Activated gamma-delta T cell treated with Interleukin-2 at 50 U/mL for 16 hours (primary cell): ENCODE measurements around the gene ATG2A.

Experiments
- DNase-seq: peaks from one replicate; pipeline ENCODE4 v3.0.0-alpha.2; 2020

Gene ATG2A

DNA sequence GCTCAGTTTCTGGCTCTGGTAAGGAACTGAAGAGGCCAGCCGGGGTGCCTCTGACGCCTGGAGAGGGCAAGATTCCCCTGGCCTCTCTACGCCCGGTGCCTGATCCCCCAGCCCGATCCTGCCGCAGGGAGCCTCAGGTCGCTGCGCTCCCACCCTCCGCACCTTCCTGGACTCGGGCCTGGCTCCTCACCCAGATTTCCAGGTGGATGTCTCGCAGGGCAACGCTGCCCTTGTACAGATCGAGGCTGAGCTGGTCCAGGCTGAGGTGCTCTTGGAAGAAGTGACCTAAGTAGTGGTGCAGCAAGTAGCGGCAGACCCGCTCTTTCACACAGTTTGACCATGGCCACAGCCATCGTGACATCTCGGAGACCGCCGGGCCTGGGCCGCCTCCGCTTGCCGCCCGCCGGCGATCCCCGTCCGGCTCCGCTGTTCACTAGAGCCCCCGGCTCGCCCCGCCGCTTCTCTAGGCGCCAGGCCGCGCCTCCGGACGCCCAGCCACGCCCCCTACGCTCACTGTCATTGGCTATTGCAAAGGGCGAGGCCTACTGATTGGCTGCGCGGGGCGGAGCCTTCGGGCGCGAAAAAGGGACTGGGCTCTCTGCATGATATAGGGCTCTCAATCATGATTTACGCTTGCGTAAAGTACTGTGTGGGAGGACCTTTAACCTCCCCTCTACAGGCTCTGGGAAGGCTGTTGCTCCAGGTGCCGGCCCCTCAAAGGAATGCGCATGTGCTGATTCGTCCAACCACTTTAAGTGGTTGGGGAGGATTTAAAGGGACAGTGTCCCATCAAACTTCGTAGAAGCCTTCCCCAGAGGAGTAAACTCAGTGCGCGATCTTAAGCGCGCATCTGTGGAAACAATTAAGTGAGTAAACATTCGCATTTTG, at the start of gene ATG2A:
Gene ATG2A, minus strand, starts transcription at position 435 of the 888 bp plus-strand sequence. Its CDS starts 74 bp downstream, at position 361.
- peak; percentile 99 for DNase-seq

DNA sequence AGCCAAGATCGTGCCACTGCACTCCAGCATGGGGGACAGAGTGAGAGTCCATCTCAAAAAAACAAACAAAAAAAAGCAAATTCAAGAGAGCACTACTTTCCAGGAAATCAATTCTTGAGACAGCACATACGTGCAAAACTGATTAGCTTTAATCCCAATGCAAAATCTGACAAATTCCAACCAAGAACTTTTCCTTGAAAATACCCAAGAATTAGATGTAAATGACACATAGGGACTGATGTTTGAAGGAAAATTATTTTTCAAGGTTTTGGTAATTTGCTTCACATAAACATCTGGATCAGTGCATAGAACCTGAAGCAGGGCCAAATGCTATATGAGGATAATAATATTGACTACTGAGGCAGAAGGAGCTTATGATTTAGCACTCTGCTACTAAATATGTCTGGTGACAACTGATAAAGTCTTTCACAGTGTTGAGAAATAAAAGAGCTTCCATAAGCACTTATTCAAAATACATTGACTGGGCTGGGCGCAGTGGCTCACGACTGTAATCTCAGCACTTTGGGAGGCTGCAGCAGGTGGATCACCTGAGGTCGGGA, 46.1 kb upstream of the ATG2A start:
- no peak for DNase-seq

DNA sequence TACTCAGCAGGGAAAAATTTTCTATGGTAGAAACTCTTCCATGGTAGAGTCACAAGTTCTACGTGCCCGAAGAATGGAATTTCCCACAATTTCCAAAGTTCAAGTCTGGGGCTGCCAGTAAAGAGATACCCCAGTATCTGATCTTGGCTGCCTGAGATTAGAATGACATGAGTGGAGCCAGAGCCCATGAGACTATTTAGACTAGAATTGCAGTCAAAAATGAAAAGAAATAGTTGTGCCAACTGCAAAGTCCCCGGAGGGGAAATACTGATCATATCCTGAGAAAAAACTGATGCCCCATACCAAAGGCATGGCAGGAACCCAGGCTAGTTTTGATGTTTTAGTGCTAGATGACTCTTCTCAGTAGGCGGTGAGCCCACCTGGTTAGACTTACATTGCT, 43.7 kb upstream of the ATG2A start:
- no peak for DNase-seq

DNA sequence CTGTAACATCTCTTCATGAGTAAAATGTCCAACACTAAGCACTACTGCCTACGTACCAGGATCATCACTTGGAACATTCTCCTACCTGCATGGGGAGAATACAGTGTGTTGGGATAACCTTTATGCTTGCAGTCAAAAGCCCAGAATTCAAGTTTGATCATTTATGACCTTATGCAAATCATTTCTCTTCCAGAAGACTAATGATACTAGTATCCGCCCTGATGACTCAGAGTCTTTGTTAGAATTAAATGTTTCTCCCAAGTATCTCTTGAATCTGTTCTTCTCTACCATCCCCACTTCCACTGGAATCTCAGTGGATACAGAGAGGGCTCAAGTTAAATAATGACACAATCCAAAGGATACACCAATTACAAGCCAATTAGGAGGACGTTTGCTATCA, 42.5 kb upstream of the ATG2A start:
- no peak for DNase-seq

DNA sequence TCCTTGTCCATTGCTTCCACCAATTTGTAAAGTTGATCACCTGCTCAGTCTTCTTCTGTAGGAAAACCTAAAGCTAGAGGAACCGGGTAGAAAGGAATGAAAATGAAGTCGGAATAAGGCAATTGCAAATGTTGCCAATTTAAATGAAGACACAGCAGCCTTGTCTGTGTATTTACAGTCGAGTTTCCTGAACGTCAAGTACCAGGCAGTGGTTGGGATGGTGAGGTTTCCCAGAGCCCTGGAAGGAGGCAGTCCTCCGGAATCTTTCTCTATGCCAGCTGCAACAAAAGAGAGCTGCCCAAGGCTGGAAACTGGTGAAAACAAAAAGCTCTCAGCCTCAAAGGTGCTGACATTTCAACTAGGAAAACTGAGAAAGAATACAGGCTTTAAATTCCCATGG, 37.2 kb upstream of the ATG2A start:
- no peak for DNase-seq

DNA sequence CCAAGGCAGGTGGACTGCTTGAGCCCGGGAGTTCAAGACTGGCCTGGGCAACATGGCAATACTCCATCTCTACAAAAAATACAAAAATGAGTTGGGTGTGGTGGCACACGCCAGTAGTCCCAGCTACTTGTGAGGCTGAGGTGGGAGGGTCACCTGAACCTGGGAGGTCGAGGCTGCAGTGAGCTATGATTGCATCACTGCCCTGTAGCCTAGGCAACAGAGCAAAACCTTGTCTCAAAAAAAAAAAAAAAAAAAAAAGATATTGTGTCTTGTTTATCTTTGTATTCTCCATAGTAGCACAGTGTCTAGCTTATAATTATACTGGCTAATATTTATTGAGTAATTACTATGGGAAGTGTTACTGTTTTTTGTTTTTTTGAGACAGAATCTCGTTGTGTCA, 34.5 kb upstream of the ATG2A start:
- no peak for DNase-seq

DNA sequence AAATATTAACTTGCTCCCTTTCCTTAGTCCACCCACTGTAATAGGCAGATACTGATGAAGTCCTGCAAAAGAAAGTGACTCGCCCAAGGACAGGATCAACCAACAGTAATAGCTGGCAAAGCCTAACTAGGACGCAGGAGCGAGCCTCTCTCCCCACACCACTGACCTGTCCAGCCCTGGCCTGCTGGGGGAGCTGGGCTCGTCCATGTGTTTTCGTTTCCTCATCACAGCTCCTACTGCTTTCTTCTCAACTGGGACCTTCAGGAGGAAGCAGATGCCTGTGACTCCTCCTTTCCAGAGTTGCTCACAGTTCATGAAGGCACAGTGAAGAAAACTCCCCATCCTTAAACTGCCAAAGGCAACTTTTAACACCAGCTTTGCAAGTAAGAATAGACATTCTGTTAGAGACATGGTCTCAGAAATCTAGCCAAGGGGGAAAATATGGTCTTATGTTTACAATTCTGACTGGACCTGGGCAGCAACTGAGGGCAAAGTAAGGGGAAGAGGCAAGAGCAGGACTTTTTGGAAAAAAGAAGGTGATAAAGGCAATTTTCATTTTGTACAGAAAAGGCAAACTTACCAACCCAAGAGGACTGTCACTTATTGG, 30.3 kb upstream of the ATG2A start:
- DNase-seq, result no peak

DNA sequence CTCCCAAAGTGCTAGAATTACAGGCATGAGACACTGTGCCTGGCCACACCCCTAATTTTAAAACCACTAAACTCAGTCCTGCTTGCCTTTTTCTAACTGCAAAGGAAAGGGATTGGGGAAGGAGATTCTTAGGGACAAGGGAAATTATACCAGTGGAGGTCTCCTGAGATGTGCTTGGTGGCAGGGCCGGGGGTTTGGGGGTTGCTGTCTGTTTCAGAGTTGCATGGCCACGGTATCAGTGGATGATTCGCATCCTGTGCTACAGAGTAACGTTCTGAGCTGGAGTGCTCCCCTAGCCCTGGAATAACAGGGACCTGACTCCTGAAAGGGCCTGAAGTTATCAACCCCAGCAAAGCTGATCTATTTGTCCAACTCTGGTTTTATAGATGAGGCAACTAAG, 19.5 kb upstream of the ATG2A start:
- DNase-seq, result no peak

DNA sequence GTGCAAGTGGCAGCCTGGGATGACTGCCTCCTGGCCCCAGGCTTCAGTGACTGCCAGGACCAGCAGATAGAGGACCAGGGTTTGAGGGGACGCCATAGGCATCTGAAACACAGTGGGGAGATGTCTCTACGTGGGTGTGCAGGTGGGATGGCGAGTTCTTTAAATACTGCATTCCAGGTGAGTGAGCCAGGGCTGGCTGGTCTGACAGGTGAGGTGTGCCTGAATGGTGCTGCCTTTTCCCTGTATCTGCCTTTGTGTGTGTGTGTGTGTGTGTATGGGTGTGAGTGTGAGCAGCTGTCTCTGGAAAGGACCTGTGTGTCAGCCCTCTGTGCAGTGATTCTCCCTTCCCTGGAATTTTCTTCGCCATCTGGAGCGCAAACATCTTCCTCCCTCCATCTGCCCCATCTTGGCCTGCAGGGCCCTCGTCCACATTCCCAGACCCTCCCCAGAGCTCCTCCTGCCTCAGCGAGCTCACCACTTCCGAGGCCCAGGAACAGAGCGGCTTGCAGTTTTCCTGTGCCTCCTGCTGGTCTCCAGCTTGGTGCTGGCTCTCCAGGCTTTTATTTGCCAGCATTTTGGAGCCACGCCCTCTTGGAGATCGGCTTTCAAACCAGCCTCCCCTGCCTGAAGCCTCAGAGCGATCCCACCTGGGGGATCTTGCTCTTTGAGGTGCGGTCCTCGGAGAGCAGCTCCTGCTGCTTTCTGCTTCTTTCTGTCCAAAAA, 18.5 kb upstream of the ATG2A start, which contains the start of gene GPHA2:
Gene GPHA2, minus strand, starts transcription at position 535 of the 723 bp plus-strand sequence. Its CDS starts 433 bp downstream, at position 102.
- DNase-seq, result no peak

DNA sequence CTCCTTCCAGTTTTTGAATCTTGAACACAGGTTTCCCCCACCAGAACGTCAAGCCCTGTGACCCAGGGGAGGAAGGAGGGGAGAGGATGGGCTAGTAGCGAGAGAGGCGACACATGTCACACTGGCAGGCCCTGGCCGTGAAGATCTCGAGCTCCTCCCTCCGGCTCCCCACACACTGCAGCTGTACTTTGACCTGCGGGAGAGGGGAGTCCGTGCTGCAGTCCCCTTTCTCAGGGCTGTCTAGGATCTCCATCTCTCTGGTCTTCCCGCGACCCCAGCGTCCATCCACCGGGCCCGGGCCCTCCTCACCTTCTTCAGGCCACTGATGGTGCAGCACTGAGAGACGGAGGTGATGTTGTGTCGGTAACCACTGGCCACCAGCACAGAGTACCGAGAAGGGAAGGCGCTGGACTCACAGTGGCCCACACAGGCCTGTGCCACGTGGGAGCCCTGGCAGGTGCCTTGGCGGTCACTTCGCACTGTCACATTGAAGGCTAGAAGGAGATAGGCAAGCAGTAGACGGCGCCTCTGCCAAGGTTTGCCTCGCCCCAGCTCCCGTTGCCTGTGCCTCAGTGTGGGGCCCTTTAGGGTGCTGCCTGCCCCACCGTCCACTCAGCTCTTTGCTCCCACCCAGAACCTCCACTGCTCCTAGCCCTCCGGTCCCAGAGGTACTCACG, 17.8 kb upstream of the ATG2A start:
- DNase-seq, result no peak

DNA sequence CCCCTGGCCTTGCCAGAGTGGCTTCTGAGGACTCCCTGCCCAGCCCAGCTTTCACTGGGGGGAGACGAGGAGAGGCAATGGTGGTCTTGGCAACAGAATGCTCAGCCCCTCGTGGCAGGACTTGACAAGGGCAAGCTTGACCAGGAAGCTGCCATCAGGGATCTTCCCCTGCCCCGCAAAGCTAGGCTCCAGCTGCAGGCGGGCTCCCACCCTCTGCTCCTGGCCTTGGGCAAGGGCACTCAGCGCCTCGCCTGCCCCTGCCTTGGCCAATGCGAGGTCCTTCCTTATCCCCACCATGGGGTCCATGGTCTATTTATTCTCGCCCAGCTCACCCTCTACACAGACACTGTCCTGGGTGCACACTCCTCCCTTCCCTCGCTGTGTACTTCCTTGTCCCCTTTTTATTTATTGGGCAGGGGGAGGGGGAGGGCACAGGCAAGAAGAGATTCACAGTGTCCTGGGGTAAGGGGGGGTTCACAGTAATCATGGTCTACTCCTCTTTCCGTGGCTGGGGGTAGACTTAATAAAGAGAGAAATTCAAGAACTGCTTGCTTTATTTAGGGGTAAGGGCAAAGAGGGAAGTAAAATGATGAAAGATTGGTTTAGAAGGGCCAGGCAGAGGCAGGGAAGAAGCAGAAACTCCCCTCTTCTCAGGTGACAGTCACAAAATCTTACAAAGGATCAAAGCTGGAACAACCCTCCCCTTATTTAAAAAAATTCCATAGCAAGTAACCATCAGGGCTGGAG, 17.1 kb upstream of the ATG2A start:
- no peak for DNase-seq

DNA sequence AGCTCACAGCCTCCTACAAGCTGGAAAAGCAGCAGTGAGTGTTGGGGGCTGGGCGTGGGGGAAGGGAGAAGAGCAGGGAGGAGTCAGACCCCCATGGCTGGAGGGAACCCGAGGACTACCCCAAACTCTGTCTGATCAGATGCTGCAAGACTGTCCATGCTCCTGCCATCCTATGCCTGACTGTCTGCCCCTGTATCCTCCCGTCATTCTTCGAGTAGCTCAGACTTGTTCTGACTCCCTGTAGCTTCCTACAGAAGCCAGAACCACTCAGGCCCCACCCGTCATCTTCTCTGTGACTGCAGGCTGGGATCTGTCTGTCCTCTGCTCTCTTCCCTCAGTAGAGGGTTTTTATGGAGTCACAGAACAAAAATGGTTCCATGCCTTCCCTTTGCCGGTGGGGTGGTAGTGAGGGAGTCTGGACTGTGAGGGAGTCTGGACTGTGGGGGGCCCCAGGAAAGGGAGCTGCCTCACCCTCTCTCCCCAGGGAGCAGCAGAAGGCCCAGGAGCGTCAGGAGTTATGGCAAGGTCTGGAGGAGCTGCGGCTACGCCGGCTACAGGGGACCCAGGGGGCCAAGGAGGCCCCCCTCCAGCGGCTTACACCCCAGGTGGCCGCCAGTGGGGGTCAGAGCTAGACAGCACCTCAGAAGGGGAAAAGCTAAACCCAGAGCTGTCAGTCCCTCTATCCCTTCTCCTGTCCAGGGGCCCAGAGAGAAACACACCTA, 16.4 kb upstream of the ATG2A start:
- DNase-seq, result no peak

DNA sequence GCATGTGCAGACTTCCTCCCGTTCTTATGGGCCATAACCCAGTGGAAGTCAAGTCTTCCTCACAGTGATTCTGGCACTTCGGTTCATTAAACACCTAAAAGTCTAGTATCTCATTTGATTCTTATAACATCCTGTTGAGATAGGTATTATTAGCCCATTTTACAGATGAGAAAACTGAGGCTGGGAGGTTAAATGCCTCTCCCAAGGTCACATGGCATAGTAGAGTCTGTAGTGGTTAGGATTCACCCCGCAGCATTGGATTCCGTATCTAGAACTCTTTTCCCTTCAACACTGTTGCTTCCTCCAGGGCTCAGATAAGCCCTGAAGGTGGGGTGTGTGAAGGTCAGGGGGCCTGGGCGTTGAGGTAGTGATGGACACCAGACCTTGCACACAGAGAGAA, 15.3 kb upstream of the ATG2A start:
- no peak for DNase-seq

DNA sequence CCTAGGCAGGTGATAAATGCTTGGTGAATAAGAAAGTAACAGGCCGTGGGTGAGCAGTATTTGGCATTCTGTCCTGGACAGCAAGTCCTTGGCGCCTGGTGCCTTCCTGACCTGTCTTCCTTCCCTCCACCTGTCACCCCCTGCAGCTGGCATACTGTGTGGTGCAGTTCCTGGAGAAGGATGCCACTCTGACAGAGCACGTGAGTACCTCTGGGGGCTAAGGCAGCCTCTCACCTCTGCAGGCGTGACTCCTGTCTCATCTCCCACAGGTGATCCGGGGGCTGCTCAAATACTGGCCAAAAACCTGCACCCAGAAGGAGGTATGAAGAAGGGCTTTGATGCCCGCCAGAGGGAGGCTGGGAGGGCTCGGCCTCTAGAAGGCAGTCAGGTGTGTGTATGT, 14.3 kb upstream of the ATG2A start:
- DNase-seq, result no peak

DNA sequence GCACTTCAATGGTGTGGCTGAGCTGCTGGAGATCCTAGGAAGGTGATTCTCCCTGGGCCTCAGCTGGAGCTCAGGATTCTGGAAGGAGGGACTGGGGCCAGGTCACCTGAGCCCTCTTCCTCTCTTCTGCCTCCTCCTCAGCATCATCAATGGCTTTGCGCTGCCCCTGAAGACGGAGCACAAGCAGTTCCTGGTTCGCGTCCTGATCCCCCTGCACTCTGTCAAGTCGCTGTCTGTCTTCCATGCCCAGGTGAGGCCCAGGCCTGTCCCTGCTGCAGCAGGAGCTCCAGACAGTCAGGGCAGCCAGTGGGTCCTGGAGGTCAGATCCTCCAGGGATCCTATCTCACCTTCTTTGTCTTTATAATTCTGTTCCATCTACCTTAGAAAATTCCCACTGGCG, 13.3 kb upstream of the ATG2A start:
- no peak for DNase-seq

DNA sequence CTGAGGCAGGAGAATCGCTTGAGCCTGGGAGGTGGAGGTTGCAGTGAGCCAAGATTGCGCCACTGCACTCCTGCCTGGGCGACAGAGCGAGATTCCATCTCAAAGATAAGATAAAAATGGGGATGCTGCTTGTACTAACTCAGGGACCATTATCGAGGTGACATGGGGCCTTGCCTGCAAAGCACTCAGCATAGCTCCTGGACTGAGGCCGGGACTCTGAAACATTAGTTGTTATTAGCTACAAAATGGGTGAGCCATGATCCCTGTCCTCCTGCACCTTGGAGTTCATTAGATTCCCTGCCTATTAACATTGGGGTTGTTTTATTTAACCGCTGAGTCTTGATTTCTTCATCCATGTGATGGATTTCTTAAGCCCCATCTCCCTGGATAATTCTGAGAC, 12.6 kb upstream of the ATG2A start:
- DNase-seq, result no peak

DNA sequence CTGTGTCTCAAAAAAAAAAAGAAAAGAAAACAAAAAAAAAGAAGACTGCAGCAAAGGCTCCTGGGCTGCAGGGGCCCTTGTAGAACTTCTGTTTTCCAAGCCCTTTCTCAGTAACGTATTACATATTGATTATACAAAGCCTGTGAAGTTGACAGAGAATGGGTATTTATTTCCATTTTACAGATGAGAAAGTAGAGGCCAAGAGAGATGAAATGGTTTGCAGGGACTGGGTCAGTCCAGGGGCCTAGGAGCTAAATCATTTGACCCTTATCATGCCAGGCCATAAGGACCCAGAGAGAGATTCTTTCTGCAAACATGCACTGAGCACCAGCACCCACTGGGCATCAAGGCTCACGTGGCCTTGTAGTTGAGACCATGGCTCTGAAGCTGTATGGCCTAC, 11.9 kb upstream of the ATG2A start:
- no peak for DNase-seq

DNA sequence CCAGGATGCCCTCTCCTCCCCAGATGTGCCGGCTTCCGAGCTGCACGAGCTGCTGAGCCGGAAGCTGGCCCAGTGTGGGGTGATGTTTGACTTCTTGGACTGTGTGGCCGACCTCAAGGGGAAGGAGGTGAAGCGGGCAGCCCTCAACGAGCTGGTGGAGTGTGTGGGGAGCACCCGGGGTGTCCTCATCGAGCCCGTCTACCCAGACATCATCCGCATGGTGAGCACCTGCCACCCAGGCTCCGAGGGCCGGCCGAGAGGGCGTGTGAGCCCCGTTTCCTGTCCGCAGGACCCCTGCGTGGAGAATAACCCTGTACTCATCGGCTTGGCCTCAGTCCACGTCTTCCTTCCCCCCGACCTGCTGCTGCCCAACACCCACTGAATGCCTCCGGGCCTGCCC, 9.7 kb upstream of the ATG2A start:
- DNase-seq, result no peak

DNA sequence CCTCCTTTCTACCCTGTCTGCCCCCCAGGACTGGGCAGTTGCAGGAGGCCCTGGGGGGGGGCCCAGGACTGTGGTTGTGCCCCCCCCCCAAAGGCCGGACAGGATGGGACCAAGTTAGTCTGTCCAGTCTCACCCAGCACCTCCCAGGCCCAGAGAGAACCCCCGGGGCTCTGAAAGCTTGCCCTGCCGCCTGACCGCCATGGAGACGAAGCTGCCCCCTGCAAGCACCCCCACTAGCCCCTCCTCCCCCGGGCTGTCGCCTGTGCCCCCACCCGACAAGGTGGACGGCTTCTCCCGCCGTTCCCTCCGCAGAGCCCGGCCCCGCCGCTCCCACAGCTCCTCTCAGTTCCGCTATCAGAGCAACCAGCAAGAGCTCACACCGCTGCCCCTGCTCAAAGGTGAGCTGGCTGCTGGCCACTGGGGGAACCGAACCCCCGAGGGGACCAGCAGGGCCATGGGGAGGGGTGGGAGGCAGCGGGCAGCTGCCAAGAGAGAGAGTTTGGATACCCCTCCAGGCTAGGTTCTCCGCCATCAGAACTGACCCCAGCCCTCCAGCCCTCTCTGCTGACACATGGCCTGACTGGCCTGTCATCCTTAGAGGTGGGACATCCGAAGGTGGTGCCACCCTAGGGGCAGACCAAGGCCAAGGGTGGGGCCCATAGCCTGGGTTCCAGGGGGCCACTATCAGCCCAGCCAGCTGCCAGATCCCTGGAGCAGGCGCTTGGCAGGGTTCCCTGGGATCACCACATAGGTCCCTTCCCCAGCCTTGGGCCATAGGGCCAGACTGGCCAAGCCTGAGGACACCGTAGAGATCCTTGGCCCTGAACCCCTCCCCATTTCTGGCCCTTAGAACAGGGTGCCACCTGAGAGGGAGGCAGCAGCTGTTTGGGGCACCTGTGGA, 8.8 kb upstream of the ATG2A start:
- DNase-seq, result no peak

DNA sequence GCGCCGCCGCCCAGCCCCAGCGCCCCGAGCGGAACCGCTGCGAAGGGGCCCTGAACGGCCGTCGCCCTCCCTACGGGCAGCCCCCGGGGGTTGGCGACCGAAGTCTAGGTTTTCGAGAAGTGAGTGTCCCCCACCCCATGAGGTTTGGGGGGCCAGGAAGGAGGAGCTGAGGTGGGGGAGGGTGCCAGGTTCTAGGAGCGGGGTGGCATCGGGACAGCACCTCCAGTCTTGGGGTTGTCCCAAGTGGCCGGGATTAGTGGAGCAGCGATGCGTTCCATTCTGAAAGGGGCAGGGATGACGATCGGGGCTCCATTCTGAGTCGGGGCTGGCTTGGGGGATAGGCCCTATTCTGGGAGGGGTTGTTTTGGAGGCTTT, 7.9 kb upstream of the ATG2A start:
- no peak for DNase-seq
